SK-N-SH (cell line): ENCODE data around the gene KERA. TPM values are rescaled to one million over a fixed set of nuclear protein-coding genes. Genes with fewer than 3 reads are reported as not detected.

Source experiments
- polyA plus RNA-seq, 3 experiments: library from polyadenylated mRNA; depleted of rRNA; stranded (reverse); fragments of >200 nt; gene quantifications; 2 replicates each; pipeline ENCODE4 v1.2.3, GENCODE V29; 2012

Gene KERA
- polyA plus RNA-seq, 1 of the 3 experiments (the other 2 are of a cell fraction): not detected

Other genes starting within 250 kb of the KERA start
- gene CCER1, start 102.8 kb downstream of the KERA start, polyA plus RNA-seq (2012; rRNA removed): not detected in 2 replicates
- not detected in 2 replicates for gene EPYC, start 53.1 kb downstream of the KERA start, polyA plus RNA-seq (2012; rRNA removed)
- 30.6 and 50.2 TPM in 2 replicates for gene LUM, start 53.5 kb upstream of the KERA start, polyA plus RNA-seq (2012; rRNA removed)
- gene DCN, start 124.8 kb upstream of the KERA start, polyA plus RNA-seq (2012; rRNA removed): 5.5 and 8.9 TPM in 2 replicates